SHP77 treated with DMSO at 0.1 percent for 48 hours (cell line): ENCODE data around the gene OSBPL9.

Experiments used
- DNase-seq: peaks from one replicate; lab custom pipeline; 2025; lab: John Stamatoyannopoulos, UW

Gene OSBPL9, protein sequence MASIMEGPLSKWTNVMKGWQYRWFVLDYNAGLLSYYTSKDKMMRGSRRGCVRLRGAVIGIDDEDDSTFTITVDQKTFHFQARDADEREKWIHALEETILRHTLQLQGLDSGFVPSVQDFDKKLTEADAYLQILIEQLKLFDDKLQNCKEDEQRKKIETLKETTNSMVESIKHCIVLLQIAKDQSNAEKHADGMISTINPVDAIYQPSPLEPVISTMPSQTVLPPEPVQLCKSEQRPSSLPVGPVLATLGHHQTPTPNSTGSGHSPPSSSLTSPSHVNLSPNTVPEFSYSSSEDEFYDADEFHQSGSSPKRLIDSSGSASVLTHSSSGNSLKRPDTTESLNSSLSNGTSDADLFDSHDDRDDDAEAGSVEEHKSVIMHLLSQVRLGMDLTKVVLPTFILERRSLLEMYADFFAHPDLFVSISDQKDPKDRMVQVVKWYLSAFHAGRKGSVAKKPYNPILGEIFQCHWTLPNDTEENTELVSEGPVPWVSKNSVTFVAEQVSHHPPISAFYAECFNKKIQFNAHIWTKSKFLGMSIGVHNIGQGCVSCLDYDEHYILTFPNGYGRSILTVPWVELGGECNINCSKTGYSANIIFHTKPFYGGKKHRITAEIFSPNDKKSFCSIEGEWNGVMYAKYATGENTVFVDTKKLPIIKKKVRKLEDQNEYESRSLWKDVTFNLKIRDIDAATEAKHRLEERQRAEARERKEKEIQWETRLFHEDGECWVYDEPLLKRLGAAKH

DNA sequence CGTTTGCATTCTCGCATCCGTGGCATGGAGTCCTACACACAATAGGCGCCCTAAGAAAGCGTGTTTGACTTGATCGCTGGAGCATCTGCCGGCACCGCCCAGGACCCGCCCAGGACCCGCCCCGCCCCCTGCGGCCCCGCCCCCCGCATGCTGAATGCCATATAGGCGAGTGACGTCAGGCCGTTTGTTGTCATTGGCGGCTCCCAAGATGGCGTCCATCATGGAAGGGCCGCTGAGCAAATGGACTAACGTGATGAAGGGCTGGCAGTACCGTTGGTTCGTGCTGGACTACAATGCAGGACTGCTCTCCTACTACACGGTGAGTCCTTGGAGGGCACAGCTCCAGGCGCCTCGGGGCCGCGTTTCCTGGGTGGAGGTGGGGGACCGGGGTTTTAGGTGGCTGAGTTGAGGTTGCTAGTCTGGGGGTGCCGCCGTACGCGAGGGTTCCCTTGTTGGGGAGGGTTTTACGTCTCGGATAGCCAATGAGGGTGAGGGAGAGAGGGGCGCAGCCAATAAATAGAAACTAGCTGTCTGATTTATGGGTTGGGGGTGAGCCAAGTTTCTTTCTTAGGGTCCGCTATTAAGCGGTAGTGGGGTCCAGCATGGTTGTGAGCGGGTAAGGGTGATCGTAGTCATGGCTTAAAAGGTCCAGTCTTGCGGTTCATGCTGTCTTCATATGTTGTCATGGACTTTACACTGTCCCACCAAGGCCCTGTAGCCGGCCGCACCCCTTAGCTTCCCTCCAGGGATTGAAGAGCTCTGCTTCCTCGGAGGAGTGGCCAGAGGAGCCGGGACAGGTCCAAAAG lies at the start of gene OSBPL9:
Gene OSBPL9 (plus strand): TSS at position 190 of the 806 bp plus-strand sequence. CDS start 19 bp downstream, at position 209.
- DNase-seq = peak; percentile 89

DNA sequence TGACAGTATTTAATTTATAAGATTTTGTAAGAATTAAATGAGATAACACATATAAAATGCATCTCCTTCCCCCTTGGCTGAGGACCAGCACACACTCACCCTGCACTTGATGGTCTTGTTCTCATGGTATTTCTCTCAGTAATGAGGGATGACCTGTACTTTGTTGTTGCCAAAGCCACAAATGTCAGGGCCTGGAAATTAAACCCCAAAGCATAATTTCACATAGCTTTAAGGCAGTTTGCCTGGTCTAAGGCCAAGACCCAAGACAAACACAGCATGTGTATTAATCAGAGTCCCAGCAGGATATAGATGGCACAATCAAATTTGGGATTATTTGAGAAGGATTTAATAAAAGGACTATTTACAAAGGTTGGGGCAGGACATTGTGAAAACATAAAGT lies 49.2 kb upstream of the OSBPL9 start:
- no peak for DNase-seq

DNA sequence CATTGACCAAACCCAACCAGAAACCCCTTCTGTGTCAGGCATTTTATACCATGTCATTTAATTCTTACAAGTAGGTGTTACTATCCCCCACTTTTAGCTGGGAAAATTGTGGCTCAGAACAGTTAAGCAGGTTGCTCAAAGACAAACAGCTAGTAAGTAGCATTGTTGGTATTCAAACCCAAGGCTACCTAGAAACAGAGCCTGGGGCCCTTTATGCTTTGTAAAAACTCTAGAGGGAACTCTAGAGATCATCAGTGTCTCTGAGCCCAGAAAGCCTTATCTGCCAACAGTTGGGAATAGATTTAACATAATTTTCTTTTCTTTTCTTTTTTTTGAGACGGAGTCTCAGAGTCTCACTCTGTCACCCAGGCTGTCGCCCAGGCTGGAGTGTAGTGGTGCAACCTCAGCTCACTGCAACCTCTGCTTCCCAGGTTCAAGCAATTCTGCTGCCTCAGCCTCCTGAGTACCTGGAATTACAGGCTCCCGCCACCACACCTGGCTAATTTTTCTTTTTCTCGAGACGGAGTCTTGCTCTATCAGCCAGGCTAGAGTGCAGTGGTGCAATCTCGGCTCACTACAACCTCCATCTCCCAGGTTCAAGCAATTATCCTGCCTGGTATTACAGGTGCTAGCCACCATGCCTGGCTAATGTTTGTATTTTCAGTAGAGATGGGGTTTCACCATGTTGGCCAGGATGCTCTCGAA lies 48.5 kb upstream of the OSBPL9 start:
- no peak for DNase-seq

DNA sequence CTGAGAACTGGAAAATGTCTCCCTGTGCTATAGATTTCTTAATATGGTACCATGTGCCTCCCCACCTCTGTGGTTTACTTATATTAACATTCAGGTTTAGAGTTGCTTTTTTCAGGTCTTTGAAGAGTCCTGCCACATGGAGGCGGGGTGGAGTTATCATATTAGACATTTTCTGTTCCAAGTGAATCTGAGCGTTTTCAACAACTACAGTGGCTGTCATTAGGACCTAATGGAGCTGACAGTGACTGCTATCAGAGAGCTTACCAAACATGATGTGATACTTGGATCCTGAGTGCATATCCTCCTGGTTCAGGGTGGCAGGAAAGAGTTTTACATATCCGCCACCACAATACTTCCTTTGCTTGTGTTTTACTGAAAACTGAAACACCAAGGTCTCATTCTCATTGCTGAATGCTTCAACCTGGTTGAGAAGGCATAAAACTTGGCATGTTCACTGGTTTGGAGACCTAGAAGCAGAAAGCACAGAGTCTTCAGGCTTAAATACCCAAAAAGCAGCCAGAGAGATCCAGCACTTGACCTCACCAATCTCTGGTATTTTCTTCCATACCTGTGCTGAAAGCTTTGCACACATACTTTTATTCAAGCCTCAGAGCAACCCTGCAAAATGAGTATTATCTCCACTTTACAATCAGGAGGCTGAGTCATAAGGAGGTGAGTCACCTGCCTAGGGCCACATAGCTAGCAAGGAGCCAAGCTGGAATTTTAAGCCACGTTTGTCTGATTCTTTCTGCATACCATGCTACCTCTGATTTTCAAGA lies 47.4 kb upstream of the OSBPL9 start:
- DNase-seq = no peak

GRCh38 chr1:51570063-51570710 lies 46.7 kb upstream of the OSBPL9 start:
- no peak for DNase-seq

DNA sequence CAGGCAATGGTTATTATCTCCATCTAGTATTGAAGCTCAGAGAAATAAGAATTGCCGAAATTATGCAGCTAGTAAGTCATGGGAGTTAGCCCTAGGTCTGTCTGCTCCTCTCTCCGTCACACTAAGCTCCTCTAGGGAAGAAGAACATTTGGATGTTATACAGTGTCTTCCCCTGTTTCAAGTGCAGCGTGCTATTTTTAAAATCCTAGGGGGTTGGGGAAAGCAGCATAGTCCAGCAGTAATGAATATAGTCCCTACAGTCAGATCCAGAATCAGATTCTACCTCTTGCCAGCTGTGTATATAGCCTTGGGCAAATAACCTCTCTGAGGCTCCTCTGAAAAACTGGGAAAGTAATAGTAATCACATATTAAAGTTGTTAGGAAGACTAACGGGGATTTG lies 44.5 kb upstream of the OSBPL9 start:
- no peak for DNase-seq

- no peak for DNase-seq
Observed at GRCh38 chr1:51574796-51575195, 42.1 kb upstream of the OSBPL9 start.

DNA sequence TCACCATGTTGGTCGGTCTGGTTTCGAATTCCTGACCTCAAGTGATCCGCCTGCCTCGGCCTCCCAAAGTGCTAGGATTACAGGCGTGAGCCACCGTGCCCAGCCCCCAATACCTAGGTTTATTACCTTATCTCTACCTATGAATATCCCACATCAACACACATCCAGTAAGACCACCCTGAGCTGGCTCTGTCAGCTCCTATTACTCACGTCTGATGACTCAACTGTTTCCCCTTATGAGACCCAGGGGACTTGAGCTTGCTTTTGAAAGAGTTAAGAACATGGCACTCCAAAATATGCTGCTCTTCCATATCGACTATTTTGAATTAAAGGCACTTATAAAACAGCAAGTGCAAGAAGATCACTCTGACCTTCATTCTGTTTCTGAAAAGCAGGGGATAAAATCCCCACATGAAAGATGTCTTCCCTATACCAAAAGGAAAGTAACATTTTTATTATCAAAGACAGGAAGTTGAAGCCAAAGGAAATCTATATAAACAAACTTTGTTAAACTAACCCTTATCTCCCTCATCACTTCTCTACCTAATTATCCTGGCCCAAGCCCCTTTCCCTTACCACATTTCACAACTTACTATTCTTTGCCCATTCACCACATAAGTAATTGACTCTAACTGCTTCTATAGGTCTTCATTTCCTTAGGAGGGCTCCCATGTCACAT lies 41.3 kb upstream of the OSBPL9 start:
- no peak for DNase-seq

DNA sequence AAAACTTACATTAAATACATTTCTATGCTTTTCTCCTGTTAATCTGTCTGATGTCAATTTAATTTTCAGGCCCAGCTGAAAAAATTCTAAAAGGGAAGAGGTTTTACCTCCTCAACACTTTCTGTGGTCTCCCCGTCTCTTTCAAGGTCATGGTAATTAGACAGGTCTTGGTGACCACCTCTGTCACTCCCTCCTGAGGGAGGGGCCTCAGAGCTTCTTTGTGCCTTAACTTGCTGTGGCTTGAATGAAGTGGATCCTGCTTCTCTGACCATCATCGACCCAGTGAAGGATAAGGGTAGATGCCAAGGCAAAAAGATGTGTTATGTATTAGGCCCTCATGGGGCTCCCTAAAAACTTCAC lies 40.8 kb upstream of the OSBPL9 start:
- DNase-seq = no peak

DNA sequence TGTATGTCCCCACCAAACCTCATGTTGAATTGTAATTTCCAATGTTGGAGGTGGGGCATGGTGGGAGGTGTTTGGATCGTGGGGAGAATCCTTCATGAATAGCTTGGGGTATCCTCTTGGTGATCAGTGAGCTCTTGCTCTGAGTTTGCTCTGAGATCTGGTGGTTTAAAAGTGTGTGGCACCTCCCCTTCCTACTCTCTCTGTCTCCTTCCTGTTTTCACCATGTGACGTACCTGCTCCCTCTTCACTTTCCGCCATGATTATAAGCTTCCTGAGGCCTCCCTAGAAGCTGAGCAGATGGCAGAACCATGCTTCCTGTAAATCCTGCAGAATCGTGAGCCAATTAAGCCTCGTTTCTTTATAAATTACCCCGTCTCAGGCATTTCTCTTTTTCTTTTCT lies 40.0 kb upstream of the OSBPL9 start:
- DNase-seq = no peak

GRCh38 chr1:51578383-51579109 lies 38.3 kb upstream of the OSBPL9 start:
- no peak for DNase-seq

- DNase-seq = no peak
Observed at GRCh38 chr1:51581238-51581637, 35.7 kb upstream of the OSBPL9 start.

GRCh38 chr1:51583532-51583931 lies 33.4 kb upstream of the OSBPL9 start:
- no peak for DNase-seq

DNA sequence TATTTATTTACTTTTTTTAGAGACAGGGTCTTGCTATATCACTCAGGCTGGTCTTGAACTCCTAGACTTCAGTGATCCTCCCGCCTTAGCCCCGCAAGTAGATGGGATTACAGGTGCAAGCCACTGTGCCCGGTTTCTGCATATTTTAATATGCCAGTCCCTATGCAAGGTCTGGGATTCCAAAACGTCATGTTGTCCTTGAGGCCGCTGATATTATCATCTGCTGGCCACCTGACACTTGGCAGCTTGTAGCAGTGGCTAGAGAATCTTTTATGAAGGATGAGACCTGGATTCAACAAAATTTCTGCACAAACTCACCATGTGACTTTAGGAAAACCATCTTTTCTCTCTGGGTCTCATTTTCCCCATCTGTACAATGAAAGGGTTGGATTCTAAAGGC lies 32.9 kb upstream of the OSBPL9 start:
- DNase-seq = no peak

- no peak for DNase-seq
Observed at GRCh38 chr1:51592711-51593110, 24.2 kb upstream of the OSBPL9 start.

- no peak for DNase-seq
Observed at GRCh38 chr1:51594716-51595115, 22.2 kb upstream of the OSBPL9 start.

DNA sequence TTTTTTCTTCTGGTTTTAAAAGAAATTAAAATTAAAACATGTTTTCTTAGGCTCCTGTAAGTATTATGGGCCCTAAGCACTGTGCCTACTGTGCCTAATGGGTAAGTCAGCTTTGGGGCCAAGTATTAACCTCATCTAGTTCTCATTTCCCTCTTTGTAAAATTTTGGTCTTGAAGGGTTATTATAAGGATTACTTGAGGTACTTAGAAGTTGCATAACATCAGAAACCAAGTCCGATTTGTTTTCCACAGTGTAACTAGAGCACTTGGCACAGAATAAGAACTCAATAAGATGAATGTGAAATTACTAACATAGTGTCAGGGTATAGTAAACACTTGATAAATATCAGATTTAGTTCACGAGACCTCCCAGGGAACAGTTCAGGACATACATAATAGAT lies 16.4 kb upstream of the OSBPL9 start:
- DNase-seq = no peak

DNA sequence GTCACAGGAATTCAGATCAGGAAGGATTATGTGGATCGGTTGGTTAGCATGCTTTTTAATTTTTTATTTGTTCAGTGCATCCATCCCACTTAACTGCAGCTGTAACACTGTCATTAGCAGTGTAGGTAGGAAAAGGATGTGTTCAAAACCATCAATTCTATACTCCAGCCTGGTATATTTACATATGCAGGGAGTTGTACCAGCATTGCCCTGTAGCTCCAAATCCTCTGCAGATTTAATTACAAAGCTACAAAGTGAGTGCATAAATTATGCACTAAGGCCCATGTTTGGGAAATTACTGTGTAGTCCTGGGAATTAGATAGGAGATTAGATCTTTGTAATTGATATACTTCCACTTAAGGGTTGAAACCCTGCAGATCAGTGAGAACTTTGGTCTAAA lies 15.9 kb upstream of the OSBPL9 start:
- no peak for DNase-seq

- no peak for DNase-seq
Observed at GRCh38 chr1:51605961-51606723, 10.8 kb upstream of the OSBPL9 start.
